ENCODE results near the gene PPP2R3A.

DNA sequence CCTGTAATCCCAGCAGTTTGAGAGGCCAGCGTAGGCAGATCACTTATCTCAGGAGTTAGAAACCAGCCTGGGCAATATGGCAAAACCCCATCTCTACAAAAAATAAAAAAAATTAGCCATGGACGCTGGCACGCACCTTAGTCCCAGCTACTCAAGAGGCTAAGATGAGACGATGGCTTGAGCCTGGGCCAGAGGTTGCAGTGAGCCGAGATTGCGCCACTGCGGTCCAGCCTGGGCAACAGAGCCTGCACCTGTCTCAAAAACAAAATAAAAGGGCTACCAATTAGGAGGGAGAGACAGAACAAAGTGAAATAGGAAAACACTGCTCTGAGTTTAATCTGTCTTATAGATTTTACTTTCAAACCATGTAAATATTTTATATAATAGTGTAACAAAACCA lies 196.8 kb downstream of the PPP2R3A start:
- TF ChIP-seq, protein P1, sequence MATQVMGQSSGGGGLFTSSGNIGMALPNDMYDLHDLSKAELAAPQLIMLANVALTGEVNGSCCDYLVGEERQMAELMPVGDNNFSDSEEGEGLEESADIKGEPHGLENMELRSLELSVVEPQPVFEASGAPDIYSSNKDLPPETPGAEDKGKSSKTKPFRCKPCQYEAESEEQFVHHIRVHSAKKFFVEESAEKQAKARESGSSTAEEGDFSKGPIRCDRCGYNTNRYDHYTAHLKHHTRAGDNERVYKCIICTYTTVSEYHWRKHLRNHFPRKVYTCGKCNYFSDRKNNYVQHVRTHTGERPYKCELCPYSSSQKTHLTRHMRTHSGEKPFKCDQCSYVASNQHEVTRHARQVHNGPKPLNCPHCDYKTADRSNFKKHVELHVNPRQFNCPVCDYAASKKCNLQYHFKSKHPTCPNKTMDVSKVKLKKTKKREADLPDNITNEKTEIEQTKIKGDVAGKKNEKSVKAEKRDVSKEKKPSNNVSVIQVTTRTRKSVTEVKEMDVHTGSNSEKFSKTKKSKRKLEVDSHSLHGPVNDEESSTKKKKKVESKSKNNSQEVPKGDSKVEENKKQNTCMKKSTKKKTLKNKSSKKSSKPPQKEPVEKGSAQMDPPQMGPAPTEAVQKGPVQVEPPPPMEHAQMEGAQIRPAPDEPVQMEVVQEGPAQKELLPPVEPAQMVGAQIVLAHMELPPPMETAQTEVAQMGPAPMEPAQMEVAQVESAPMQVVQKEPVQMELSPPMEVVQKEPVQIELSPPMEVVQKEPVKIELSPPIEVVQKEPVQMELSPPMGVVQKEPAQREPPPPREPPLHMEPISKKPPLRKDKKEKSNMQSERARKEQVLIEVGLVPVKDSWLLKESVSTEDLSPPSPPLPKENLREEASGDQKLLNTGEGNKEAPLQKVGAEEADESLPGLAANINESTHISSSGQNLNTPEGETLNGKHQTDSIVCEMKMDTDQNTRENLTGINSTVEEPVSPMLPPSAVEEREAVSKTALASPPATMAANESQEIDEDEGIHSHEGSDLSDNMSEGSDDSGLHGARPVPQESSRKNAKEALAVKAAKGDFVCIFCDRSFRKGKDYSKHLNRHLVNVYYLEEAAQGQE (IDR thresholded peaks at IDR 0.05; ENCODE audit: insufficient read depth in 1 of 2, low read depth in 2 of 2, low read length in 2 of 2), result no peak
- TF ChIP-seq TAF1 (IDR thresholded peaks at IDR 0.05; ENCODE audit: borderline replicate concordance, insufficient read depth, low read length), result no peak
